NCI-H2107 treated with DMSO at 0.1 percent for 48 hours (cell line): ENCODE results near the gene SLC39A12.

ENCODE experiments used
- DNase-seq: peaks from one replicate; lab custom pipeline; 2025; ENCODE audit not compliant: unreplicated experiment; lab: John Stamatoyannopoulos, UW

The SLC39A12 gene

DNA sequence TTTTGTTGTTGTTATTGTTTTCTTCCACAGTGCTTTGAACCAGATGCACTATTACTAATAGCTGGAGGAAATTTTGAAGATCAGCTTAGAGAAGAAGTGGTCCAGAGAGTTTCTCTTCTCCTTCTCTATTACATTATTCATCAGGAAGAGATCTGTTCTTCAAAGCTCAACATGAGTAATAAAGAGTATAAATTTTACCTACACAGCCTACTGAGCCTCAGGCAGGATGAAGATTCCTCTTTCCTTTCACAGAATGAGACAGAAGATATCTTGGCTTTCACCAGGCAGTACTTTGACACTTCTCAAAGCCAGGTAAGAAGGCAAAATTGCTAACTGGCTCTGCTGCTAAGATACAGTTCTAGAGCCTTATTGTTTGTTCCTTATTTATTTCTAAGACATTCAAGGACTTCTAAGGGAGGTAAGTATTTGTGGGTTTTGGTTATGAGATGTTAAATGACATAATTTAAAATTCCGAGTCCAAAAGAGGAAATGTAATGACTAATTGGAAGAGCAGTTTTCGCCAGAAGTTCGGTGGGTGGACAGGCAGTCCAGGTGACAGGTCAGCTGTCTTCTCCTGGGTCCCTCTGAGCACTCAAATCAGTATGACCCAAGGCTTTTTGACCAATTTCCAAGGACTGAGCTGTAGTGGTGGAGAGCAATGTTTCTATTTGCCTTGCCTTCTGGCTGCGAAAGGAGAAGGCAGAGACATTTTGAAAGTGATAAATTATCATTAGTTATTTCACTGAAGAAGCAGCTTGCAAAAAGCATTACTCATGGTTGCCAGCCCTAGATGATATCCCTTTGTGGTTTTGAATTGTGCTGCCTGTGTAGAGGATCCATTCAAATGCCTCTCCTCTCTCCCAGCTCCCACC lies 10.1 kb downstream of the SLC39A12 start:
- DNase-seq, result no peak

DNA sequence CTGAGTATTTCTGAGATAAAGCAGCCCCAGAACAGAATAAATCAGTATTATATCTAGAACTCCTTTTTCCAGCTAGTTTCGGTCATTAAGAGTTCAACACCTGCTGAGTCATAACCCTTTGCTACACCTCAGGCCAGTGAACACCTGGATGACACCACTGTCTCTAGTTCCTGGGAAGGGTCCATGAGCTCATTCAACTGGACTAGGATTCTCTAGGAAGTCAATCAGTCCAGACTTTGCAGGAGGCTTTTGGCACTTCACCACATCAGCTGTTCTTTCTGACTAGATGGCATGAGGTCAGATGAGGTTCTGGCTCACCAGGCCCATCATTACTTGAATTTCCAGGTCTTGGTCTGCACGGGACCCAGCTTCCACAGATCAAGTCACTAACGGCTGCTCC lies 11.7 kb downstream of the SLC39A12 start:
- DNase-seq, result no peak

DNA sequence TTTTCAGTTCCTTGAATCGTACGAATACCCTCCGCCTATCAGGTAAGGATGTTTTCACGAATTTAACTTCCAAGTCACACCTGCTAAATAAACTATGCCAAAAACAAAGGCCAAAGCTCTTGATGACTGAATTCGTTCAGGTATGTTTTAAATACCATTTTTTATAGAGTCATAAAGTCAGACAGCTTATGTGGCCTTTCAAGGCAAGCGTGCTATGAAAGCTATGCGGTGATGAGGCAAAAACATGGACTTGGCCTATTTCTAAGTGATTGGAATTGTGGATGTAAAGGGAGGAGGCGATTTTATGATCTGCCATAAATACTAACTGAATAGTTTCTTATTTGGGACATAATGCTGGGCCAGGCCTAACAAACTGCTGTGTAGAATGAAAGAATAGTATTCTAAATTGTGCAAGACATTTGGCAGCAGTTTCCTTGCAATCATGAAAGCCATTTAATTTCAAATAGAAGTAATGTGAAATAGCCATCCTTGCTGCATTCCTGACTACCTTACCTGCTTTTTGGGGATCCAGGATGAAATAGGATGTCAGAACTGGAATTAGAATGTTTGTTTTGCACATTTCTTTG lies 14.0 kb downstream of the SLC39A12 start:
- no peak for DNase-seq

DNA sequence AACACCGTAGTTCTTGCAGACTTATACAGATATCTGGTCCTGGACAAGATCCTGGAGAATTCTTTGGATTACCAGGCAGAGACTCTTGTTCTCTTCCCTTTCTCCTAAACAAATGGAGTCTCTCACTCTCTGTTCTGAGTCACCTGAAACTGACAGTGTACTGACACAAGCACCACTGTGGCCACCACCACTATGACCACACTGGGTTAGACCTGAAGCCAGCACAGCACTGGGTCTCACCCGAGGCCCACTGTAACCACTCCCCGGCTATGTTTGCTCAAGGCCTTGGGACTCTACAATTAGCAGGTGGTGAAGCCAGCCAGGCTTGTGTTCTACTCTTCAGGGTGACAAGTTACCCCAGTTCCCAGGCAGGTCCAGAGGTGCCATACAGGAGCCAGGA lies 22.8 kb downstream of the SLC39A12 start:
- DNase-seq, result no peak

DNA sequence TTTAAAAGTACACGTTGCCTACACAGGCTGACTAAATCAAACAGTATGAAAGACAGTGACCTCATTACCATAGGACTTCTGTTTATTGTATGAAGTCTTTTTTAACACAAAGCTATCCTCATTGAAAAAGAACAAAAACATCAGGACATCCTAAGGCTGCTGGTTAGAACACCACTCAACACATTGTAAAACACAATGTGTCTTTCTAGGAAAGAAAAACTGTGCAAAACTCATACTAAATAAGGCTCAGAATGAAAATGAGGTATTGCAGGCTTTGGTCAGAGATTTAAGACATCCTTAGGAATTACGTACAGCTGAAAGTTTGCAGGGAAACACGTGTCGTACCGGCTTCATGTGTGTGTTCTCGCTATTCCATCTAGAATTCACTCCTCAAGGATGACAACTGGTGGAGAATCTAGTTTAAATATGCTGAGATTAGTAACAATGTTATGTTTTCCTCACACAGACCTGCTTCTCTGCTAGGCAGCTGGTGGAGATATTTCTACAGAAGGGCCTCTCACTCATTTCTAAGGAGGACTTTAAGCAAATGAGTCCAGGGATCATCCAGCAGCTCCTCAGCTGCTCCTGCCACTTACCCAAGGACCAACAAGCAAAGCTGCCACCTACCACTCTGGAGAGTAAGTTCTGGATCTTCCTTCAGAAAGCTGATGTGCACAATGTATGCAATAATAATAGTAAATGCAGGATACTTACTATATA lies 29.3 kb downstream of the SLC39A12 start:
- no peak for DNase-seq

DNA sequence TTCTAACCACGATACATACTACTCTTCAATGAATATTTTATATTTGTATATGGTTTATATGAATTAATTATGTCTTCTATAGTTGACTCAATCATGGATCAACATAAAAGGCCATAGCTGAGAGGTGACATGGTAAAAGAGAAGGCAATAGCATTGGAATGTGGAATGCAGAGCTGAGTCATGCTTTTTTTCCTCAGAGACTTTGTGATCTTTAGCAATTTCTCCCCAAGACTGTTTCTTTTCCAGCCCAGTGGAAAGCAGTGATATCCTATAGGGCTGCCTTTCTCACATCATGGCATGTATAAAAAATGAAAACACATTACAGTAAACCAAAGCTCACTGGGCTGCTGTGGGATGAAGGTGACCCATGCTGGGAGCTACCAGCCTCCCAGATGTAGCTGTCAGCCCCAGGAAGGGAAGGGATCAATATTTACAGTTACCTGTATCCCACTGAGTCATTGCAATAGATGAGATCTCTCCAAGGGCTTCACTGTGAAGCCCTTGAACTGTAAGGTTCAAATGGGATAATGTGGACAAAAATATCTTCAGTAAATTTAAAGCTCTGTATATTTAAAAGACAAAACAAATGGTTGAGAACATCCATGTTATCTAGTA lies 30.2 kb downstream of the SLC39A12 start:
- DNase-seq, result no peak

DNA sequence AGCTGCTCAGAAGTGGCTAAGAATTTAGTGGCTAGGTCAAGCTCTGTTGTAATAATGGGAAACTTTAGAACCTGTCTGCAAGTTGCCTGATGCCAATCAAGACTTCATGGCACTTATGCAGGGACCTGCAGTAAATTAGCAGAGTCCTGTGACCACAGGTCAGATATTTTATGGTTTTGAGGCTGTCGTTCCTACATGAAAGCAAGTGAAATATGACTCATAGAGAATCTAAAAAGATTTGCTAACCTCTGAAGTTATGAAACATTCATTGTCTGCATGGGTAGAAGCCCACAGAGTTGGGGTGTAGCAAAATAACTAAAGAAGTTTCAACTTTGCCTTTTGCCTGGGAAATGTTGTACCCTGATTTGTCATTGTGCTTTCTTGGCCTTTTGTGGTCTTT lies 32.3 kb downstream of the SLC39A12 start:
- no peak for DNase-seq

DNA sequence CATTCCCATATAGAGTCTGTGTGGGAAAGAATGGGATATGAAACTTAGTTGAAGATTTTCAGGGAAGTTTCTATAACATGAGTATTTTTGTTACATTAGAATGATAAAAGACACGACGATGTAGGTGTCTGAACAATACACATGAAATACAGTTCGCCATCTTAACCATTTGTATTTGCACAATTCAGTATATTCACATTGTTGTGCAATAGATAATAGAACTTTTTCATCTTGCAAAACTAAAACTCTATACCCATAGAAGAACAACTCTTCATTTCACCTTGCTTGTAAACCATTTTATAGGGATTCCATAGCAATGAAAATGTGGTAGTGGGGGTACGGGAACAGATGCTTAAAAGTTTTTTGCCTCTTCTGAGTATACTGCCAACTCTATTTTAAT lies 32.8 kb downstream of the SLC39A12 start:
- no peak for DNase-seq

DNA sequence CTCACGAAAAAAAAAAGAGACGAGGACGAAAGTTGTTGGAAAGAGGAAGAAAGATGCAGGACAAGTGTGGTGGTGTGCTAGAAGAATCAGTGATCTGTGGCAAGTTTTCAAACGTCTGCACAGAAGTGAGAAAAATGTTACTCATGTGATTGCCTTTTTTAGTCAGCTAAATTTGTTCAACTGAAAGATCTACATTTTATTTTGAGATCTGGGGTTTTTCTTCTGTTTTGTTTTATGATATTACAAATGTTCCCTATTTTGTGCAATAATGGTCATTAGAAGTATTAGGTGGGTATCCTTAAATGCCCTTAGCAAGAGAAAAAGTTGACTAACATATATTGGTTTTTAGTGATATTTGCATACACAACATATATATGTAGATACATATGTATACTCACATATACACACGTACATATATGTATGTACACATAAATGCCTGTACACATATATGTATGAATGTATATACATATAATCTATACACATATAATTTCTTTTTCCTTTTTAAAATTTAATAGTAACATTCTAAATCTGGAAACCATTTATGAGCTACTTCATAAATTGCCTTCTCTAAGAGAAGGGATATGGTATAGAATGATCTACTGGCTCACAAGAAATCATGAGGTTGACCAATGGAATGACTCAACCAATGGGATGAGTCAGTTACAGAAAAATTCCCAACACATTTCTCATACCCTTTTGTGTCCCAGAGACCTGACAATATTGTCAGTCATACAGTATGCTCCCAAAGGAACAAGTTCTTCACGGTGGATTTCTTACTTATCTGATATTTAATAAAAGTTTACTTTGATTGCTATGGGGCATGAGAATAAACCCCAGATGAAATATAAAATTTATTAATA lies 38.4 kb downstream of the SLC39A12 start:
- DNase-seq, result no peak

DNA sequence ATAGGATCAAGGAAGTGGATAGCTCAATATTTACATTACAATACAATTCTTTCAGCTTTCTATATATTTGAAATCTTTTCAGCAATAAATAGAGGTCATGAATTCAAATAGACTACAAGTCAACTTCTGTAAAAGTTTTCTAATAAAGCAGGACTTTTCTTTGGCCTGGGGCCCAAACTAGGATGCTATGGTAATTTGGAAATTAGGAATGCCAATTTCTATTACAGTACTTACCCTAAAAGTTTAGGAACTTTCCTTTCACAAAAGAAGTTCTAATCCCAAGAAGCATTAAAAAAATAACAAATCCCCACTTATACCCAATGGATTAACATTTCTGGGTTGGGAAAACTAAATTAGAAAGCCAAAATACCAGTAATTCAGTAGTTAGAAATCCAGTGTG lies 40.5 kb downstream of the SLC39A12 start:
- DNase-seq, result no peak

DNA sequence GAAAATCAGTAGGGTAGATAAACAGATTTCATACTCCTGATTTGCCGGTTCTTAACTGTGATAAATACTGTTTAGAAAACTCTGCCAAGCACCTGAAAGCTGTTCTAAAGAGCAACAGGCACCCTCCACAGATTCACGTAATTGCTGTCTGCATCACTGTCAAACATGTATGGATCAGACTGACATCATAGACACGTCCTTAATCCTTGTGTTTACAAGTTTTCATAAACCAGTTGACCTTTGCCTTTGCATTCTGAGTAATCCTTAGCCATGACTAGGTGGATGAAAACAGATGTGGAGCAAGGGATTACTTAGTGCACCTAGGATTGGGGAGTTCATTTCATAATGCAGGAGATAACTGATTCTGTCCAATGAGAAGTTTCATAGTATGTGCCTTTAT lies 41.6 kb downstream of the SLC39A12 start:
- no peak for DNase-seq

DNA sequence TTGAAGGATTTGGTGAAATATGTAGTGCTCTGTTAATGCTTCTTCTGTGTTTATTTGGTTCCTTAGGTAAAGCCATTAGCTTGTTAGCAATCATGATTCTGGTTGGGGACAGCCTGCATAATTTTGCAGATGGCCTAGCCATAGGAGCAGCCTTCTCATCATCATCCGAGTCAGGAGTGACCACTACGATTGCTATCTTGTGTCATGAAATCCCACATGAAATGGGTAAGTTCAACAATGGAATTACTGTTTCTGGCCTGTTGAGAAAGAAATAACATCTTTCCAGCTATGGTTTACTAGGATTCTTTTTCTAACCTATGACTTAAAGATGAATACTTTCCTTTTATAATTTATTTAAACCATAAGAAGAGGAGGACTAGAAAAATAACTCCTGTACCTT lies 48.9 kb downstream of the SLC39A12 start:
- DNase-seq, result no peak

DNA sequence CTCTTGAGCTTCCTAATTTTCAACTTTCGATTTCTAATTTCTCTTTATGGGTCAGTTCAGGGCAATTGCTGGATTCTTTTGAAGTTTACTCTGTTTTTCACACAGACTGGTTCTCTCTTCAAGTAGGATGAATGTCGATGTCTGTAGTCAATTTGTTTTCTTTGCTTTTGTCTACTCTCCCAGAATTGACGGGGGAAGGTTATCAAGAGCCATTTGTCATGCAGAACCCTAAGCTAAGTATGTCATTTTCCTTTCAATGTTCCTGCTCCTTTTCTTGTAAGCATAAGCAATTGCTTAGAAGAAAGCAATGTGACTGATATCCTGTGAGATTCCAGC lies 53.7 kb downstream of the SLC39A12 start:
- no peak for DNase-seq

DNA sequence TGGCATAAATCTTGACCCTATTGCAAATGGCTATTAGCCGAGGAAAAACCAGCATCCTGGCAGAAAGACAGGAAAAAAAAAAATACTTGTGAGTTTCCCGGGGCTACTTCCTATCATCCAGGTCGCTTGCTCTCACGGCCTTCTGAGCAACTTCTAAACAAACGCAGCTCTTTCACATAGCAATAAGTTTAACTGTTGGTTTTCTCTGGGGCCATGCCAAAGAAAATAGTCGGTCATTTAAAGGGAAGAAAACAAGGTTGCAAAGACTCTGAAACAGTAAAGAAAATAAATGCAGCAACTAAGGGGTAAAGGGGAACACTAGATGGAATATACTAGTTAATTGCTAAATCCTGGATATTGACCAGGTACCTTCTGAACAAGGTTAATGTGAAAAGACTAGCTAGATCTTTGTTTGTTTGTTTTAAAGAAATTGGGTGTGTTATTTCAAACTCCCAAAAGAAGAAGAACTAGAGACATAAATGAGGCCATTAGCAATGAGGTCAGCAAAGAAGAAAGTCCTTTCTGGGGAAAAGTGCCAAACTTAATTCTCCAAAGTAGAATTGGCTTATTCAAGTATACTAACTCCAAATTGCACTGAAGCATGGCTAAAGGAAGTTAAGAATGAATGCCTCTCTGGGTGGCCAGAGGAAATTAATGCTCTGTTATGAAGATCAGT lies 54.2 kb downstream of the SLC39A12 start:
- no peak for DNase-seq

DNA sequence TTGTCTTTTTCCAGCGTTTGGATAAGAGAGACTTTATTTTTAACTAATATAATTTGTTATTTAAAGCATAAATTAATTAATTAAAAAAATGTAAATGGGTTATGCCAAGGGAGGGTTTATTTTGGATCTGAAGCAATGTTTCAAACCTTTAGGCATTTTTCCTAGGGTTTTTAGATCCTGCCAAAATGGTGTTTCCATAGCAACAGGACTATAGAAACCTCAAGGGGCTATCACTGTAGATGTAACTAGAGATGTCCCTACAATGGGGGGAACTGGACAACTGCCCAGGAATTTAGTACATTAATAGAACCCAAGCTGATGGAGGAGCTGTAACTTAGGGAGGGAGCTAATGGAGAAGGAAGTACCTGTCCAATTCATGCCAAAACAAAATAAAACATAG lies 57.3 kb downstream of the SLC39A12 start:
- DNase-seq, result no peak

DNA sequence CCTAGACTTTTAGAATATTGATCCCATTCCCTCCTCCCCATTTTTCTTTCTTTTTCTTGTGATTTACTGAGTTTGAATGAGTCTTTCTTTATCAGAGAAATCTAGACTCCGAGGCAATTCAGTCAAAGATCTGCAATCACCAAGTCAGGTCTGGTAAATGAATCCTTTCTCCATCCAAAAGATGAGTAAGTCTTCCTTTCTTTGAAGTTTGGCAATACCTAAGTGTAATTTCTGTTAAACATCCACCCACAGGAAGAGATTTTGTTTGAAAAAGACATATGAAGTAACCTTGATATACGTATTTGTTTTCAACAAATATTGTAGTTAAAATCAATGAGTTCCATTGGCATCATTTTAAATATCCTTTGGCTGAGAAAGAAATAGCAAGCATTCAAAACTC lies 58.3 kb downstream of the SLC39A12 start:
- DNase-seq, result no peak

DNA sequence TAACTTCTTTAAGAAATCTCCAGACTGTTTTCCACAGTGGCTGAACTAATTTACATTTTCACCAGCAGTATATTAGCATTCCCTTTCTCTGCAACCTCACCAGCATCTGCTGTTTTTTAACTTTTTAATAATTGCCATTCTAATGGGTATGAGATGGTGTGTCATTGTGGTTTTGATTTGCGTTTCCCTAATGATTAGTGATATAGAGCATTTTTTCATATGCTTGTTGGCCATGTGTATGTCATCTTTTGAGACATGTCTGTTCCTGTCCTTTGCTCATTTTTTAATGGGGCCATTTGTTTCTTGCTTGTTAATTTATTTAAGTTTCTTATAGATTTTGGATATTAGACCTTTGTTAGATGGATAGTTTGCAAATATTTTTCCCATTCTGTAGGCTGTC lies 68.8 kb downstream of the SLC39A12 start:
- DNase-seq, result no peak

DNA sequence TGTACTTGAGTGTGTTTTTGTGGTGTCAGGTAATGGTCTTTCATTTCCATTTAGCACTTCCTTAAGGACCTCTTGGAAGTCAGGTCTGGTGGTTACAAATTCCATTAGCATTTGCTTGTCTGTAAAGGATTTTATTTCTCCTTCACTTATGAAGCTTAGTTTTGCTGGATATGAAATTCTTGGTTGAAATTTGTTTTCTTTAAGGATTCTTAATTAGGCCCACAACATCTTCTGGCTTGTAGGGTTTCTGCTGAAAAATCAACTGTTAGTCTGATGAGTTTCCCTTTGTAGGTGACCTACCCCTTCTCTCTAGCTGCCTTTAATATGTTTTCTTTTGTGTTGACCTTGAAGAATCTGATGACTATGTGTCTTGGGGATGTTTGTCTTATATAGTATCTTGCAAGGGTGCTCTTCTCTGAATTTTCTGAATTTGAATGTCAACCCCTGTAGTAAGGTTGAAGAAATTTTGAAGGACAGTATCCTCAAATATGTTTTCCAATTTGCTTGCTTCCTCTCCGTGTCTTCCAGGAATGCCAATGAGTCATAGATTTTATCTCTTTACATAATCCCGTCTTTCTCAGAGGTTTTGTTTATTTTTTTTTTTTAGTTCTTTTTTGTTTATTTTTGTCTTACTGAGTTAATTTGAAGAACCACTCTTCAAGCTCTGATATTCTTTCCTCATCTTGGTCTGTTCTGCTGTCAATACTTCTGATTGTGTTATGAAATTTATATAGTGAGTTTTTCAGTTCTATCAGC lies 70.2 kb downstream of the SLC39A12 start:
- no peak for DNase-seq

DNA sequence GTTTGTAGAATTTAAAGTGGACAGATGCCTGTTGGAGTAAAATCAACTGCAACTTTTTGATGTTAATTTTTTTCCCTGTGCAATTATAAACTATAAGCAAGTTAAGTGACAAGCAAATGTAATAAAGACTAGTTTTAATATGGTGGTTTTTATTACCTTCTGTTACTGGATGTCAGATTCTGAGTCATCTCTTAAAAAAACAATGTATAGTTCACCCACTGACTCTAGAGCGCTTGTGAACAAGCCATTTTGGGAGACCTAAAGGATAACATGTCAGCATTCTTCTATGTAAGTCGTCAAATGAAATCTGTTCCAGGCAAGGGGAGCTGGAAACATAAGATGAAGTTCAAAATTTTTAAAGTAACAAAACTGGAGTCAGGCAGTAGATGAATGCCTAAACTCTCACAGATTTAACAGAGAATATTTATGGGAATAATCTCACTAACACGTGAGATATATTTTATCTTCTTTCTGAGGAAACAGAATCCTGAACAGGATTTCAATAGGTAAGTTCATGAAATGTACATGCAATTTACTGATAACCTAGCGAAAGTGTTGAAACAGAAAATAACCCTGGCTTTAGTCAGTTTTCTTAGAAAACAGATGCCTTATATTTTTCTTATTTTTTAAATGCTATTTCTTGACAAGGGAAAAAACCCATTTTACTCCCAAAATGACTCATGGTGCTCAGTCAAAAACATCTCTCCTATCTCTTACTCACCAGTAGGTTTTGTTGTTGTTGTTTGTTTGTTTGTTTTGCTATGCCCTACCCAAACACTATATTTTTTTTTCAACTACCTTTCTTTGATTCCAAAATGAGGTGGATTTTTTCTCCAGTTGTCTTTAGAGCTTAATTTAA lies 91.7 kb downstream of the SLC39A12 start:
- DNase-seq, result no peak
